ENCODE data around the gene SLC25A26.

Gene SLC25A26

DNA sequence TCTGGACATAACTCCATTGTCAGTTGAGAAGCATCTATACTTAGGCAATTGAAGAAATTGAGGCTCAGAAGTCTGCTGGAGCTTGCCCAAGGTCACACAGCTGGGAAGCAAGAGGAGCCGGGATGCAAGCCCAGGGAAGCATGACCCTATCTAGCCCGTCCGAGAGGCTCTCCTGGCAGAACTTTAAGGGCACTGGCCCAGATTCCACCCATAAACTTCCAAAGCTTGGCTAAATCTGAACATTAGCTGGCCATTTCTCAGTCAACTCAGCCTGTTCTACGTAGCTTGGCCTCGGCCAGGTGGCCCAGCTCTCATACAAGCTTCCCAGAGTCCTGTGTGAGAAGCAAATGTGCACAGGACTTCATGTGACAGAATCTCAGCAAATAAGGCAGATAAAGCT lies 204.2 kb downstream of the SLC25A26 start:
- in situ Hi-C loops (cut with HindIII; ENCODE audit: low sequenced_read_pairs): no loop called here

DNA sequence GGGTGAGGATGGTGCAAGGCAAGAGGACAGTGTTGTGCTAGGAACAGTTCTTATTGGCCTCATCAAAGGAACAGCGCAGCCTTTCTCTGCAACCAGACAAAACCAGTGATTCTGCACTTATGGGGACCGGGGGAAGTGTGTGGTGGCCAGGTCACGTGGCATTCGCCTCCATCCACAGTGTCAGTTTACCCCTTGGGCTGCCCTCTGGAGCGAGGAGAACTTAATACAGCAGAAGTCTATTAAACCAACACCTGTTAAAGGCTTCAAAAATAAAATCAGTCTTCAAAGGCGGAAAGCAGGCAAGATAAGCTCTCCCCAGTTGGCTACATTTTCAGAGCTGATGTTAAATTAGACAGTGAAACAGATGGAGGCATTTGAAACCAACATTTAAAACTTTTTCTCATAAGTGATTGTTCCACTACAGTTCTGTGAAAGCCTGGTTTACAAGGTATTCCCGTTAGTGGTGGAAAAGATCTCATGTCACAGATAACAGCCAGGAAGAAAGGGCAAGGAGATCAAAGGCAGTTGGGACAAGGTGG lies 204.8 kb downstream of the SLC25A26 start:
- in situ Hi-C loops (cut with HindIII; ENCODE audit: low sequenced_read_pairs): no loop called here

DNA sequence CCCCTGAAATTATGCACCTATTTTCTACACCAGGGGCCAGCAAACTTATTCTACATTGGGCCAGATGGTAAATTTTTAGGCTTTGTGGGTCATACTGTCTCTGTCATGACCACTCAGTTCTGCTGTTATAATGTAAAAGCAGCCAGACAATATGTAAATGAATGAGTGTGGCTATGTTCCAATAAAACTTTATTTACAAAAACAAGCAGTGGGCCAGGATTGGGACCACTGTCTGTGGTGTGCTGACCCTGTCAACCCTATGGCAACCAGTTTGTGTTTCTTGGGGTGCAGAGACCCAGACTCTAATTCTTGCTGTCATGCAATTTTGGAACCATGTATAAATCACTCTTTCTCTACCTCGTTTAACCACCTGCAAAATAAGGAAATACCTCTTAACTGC lies 205.3 kb downstream of the SLC25A26 start:
- in situ Hi-C loops (cut with HindIII; ENCODE audit: low sequenced_read_pairs): no loop called here

GRCh38 chr3:66427352-66427751 lies 206.6 kb downstream of the SLC25A26 start:
- in situ Hi-C loops (cut with HindIII; ENCODE audit: low sequenced_read_pairs): no loop called here

GRCh38 chr3:66427951-66428474 lies 207.2 kb downstream of the SLC25A26 start:
- in situ Hi-C loops (cut with HindIII; ENCODE audit: low sequenced_read_pairs): no loop called here

All from DLD1 (cell line).